IgD-negative memory B cell (primary cell): ENCODE measurements around the gene PLPP6. TPM values are rescaled to one million over a fixed set of nuclear protein-coding genes. Genes with fewer than 3 reads are reported as not detected.
A peak's percentile ranks its signal among the peaks of the same experiment; 100 is the strongest.
"Not testable (repeated sequence)": the region's sequence is repeated elsewhere in the genome, so short reads cannot be mapped to it uniquely, and the experiment has no call there.

Source experiments
- H3K27ac Mint-ChIP-seq, 3 donors: one replicate each; pipeline ENCODE4 v1.8.0; 2020 to 2022; ENCODE audit warnings: mild to moderate bottlenecking in 3 of 3, mixed read lengths in 3 of 3, moderate library complexity in 1 of 3
- H3K27me3 Mint-ChIP-seq: one replicate; pipeline ENCODE4 v1.8.0; 2021; ENCODE audit warnings: mixed read lengths
- H3K36me3 Mint-ChIP-seq: one replicate; pipeline ENCODE4 v1.8.0; 2020; ENCODE audit warnings: mild to moderate bottlenecking, mixed read lengths
- H3K4me1 Mint-ChIP-seq, 3 donors: one replicate each; pipeline ENCODE4 v1.8.0; 2020 to 2022; ENCODE audit warnings: mixed read lengths in 3 of 3, mild to moderate bottlenecking in 1 of 3
- H3K4me3 Mint-ChIP-seq, 4 donors: one replicate each; pipeline ENCODE4 v1.8.0; 2020 to 2022; ENCODE audit warnings: mild to moderate bottlenecking in 4 of 4, mixed read lengths in 4 of 4, moderate library complexity in 3 of 4
- H3K9me3 Mint-ChIP-seq, 3 donors: one replicate each; pipeline ENCODE4 v1.8.0; 2020 to 2021; ENCODE audit warnings: mixed read lengths in 3 of 3, mild to moderate bottlenecking in 1 of 3
- polyA plus RNA-seq: library from polyadenylated mRNA; unstranded; fragments of 300-500 nt; fragmentation: Illumina TruSeq; gene quantifications from one replicate; pipeline ENCODE4 v1.2.3, GENCODE V29; 2021

PLPP6 gene
- polyA plus RNA-seq, 1 donor from 2014 or later, result 2.2 TPM

DNA sequence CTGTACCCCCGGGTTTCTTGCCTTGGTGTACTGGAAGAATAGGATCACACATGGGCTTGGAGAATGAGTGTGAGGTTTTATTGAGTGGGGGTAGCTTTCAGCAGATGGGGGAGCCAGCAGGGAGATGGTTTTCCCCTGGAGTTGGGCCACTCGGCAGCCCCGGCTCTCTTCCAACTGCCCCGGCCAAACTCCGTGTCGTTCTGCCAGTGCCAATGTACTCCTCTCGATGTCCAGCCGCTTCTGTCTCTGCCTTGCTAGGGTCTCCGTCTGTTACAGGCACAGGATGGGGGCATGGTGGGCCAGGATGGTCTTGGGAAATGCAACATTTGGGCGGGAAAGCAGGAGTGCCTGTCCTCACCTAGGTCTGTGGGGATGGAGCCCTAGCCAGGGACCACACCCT is 7.6 kb upstream of the PLPP6 start:
- Mint-ChIP-seq H3K27ac (peak overlapping the region in 2 of 3 donors; percentile 45 to 50), H3K4me1 (no peaks in the 10 kb centered on the region), H3K4me3 (no peak overlapping the region), H3K36me3 (no peaks in the 10 kb centered on the region), H3K9me3 (no peaks in the 10 kb centered on the region), H3K27me3 (peaks cover 14% of the 10 kb centered on the region)

DNA sequence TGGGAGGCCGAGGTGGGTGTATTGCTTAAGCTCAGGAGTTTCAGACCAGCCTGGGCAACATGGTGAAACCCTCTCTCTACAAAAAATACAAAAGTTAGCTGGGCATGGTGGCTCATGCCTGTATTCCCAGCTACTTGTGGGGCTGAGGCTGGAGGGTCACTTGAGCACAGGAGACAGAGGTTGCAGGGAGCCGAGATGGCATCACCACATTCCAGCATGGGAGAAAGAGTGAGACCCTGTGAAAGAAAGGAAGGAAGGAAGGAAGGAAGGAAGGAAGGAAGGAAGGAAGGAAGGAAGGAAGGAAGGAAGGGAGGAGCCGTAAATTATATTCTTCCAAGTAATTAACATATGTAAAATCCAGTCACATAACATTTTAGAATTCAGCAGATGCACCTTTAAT is 5.9 kb upstream of the PLPP6 start:
- H3K9me3 Mint-ChIP-seq, H3K4me1 Mint-ChIP-seq, H3K36me3 Mint-ChIP-seq, H3K4me3 Mint-ChIP-seq, H3K27me3 Mint-ChIP-seq, H3K27ac Mint-ChIP-seq: not testable (repeated sequence)

DNA sequence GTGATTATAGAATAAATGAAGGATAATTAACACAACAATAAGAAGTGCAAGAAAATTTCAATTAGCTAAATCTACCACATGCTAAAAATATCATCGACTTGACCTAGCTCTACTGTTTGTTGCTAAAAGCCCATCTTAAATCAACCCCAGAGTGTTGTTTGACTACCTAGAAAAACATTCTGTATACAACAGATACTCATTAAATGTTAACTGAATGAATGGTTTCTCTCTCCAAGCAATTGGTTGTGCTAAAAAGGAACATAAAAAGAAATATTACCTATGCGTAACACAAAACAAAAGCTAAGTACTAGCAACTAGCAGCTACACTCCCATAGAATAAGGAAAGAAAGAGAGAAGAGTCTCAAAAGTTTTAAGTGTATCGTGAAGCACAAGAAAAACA is 5.5 kb upstream of the PLPP6 start:
- Mint-ChIP-seq H3K9me3 (no peaks in the 10 kb centered on the region), H3K27me3 (peaks cover 8% of the 10 kb centered on the region), H3K36me3 (no peaks in the 10 kb centered on the region), H3K4me1 (peaks cover 1 to 3% (median 3%) of the 10 kb centered on the region in 3 donors), H3K27ac (no peak overlapping the region), H3K4me3 (no peak overlapping the region)

DNA sequence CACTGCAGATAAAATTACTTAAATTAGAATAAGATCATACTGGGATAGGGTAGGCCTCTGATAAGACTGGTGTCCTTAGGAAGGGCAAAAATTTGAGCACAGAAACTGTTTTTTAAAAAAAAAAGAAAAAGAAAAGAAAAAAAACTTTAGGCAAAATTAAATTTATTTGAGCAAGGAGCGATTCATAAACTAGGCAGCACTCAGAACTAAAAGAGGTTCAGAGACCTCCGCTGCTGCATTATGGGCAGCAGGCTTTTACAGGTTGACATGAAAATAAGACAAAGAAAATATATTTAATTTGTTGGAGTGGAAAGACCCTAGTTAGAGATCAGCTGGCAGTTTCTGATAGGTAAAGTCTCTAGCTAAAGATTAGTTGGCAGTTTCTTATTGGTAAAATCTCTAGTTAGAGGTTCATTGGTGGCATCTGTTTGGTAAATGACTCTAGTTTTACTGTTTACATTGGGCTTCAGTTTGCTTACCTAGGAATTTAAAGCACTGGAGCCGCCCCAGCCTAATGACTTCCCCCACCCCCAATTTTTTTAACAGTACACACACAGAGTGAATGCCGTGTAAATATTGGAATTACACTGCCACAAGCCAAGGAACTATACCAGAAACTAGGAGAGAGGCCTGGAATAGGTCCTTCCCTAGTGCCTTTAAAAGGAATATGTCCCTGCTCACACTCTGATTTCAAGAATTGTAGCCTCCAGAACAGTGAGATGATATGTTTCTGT is 4.5 kb upstream of the PLPP6 start:
- H3K4me3 Mint-ChIP-seq, result no peak overlapping the region
- peaks cover 8% of the 10 kb centered on the region in 3 donors for H3K4me1 Mint-ChIP-seq
- H3K36me3 Mint-ChIP-seq, result no peaks in the 10 kb centered on the region
- H3K9me3 Mint-ChIP-seq, result peaks cover 0 to 1% (median 0%) of the 10 kb centered on the region in 3 donors
- peaks cover 4% of the 10 kb centered on the region for H3K27me3 Mint-ChIP-seq
- no peak overlapping the region for H3K27ac Mint-ChIP-seq

DNA sequence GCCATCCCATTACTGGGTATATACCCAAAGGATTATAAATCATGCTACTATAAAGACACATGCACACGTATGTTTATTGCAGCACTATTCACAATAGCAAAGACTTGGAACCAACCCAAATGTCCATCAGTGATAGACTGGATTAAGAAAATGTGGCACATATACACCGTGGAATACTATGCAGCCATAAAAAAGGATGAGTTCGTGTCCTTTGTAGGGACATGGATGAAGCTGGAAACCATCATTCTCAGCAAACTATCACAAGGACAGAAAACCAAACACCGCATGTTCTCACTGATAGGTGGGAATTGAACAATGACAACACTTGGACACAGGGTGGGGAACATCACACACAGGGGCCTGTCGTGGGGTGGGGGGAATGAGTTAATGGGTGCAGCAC is 1.4 kb upstream of the PLPP6 start:
- peak overlapping the region in 1 of 4 donors; percentile 39 for H3K4me3 Mint-ChIP-seq
- H3K27ac Mint-ChIP-seq, H3K27me3 Mint-ChIP-seq, H3K36me3 Mint-ChIP-seq, H3K9me3 Mint-ChIP-seq: not testable (repeated sequence)
- peaks cover 35 to 37% (median 36%) of the 10 kb centered on the region in 3 donors for H3K4me1 Mint-ChIP-seq

DNA sequence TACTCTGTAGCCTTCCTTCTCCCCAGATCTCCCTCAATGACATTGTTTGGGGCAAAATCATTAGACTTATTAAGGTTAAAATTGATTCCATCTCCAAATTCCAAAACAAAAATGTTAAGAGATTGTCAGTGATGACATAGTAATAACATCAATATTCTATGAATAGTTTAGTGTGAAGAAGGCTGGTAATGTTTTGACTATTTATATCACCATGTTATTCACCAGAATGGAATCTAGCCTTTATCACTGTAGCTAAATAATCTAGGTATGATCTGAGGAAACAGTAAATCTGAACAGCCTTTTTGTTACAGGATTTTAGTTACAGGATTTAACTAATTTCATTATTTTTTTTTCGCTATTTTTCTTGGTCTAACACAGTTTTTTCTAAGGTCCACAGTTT is 929 bp upstream of the PLPP6 start:
- H3K9me3 Mint-ChIP-seq, result peaks cover 0 to 1% (median 0%) of the 10 kb centered on the region in 3 donors
- H3K4me3 Mint-ChIP-seq, result peak overlapping the region in 3 of 4 donors; percentile 90 to 100 (median 95)
- H3K36me3 Mint-ChIP-seq, result no peaks in the 10 kb centered on the region
- peaks cover 40 to 42% (median 40%) of the 10 kb centered on the region in 3 donors for H3K4me1 Mint-ChIP-seq
- peaks cover 4% of the 10 kb centered on the region for H3K27me3 Mint-ChIP-seq
- peak overlapping the region in 2 of 3 donors; percentile 49 to 50 for H3K27ac Mint-ChIP-seq

DNA sequence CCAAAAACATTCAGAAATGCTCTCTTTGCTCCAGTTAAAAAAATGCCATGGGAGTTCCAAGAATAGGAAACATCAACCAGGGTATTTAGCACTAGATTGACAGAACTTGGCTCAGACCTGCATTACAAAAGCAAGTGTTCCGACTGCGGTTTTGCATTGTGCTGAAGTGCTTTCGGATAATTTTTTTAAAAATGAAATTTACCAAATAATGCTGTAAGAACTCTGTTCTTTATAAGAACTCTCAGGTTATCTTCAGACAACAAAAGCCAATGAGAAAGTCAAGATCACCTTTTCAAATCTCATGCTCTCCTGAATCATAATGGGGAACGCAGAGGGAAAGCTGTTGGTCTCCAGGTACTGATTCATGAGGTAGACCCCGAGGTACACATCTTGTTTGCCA is 483 bp upstream of the PLPP6 start:
- peaks cover 43 to 46% (median 44%) of the 10 kb centered on the region in 3 donors for H3K4me1 Mint-ChIP-seq
- peak overlapping the region; percentile 49 to 91 (median 88) for H3K27ac Mint-ChIP-seq
- peaks cover 7% of the 10 kb centered on the region for H3K27me3 Mint-ChIP-seq
- no peaks in the 10 kb centered on the region for H3K36me3 Mint-ChIP-seq
- H3K9me3 Mint-ChIP-seq, result peaks cover 0 to 1% (median 0%) of the 10 kb centered on the region in 3 donors
- H3K4me3 Mint-ChIP-seq, result peak overlapping the region; percentile 90 to 100 (median 97)

DNA sequence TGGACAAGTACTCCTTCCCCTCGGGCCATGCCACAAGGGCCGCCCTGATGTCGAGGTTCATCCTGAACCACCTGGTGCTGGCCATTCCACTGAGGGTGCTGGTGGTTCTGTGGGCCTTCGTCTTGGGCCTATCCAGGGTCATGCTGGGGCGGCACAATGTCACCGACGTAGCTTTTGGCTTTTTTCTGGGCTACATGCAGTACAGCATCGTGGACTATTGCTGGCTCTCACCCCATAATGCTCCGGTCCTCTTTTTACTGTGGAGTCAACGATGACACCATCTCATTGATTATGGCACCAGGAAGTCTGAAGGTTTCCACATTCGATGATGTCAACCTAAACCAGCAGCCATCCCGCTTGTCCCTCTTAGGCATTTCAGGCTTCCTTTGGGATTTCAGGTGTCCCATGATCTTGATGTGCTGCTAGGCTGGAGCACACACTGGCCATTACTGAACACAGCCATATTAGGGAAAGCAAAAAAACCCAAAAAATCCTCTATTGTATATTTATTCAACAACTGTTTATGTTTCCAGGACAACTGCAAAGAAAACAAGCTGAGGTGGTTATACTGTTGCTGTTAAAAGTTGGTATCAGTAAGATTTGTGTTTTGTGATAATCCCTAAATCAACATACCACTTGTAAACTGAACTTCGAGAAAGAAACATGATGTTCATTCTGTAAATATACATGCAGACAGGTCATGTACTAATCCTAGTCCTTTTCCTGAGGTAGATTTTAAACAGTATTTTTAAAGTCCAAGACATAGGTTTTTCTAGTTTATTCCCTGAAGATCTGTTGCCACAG is 1.1 kb downstream of the PLPP6 start:
- Mint-ChIP-seq H3K9me3 (peaks cover 0 to 1% (median 0%) of the 10 kb centered on the region in 3 donors), H3K27ac (peak overlapping the region in 2 of 3 donors; percentile 74 to 80), H3K4me1 (peaks cover 46 to 49% (median 47%) of the 10 kb centered on the region in 3 donors), H3K27me3 (peaks cover 14% of the 10 kb centered on the region), H3K4me3 (peak overlapping the region; percentile 90 to 100 (median 97)), H3K36me3 (no peaks in the 10 kb centered on the region)

DNA sequence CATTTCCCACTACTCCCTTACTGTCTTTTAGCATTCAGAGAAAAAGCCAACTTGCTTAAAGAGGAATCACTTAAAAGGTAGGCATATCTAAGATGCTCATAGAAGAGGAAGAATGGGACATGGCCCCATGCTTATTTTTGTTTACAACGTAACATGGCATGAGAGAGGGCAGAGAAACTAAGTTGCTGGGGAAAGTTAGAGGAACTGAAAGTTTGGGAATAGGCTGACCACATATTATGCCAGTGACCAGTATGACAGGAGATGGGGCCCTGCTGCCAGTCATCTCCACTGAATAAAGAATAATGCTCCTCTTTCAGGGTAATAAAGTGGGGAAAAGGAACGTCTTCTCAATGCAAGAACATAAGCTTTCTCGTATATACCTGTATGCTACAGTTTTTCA is 1.9 kb downstream of the PLPP6 start:
- H3K4me3 Mint-ChIP-seq, result peak overlapping the region; percentile 1 to 100 (median 97)
- peaks cover 0 to 1% (median 0%) of the 10 kb centered on the region in 3 donors for H3K9me3 Mint-ChIP-seq
- no peaks in the 10 kb centered on the region for H3K36me3 Mint-ChIP-seq
- peaks cover 46 to 49% (median 47%) of the 10 kb centered on the region in 3 donors for H3K4me1 Mint-ChIP-seq
- peaks cover 14% of the 10 kb centered on the region for H3K27me3 Mint-ChIP-seq
- H3K27ac Mint-ChIP-seq, result peak overlapping the region in 2 of 3 donors; percentile 1 to 74

DNA sequence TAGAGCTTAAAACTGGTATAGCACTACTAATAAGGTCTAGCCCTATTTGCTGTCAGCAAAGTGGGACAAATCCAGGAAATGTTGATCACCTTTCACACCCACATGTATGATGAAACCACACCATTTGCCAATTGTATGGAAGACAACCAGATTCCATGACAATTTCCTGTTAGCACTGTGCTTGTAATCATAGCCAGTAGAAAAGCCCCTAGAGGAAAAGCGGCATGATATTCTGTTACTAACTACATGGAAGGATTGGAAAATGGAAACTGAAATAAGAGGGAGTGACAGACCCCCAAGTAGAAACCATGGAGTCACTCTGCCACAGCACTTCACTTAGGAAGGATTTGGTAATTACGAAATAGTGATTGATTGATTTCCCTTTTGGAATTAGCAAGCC is 3.3 kb downstream of the PLPP6 start:
- peaks cover 46 to 49% (median 47%) of the 10 kb centered on the region in 3 donors for H3K4me1 Mint-ChIP-seq

DNA sequence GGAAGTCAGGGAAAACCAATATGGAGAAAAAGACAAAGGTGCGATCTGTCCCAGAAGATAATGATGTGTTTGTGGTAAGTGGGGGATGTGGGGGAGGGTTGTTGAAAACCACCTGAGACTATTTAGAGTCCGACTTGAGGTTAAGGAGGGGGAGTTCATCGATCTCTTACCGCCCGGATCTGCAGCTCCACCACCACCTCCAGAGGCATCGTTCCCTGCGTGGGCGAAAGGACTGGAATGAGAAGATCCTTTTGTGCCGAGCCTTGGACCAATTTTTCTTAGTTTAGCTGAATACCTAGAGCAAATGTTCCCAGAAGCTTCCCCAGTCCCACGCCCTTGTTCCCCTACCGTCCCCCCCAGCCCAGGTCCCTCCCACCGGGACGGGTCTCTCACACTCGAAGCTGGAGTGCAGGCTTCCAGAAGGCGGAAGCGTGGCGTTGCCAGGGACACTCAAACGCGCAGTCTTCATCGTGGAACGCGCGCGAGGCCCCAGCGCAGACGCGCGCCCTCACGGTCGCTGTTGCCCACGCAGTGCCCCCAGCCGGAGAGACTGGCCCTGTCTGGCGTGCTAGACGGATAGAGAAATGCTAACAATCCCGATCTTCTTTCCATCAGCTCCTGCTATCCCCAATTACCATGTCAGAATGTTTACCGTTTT is 4.1 kb downstream of the PLPP6 start, which contains the start of gene SPATA6L:
SPATA6L (minus strand) TSS at position 439 of the 658 bp plus-strand sequence; CDS start at position 209, 230 bp downstream.
- H3K36me3 Mint-ChIP-seq, result no peaks in the 10 kb centered on the region
- peak within 1 kb of the TSS; percentile 69 to 89 (median 84) for H3K4me3 Mint-ChIP-seq
- peak within 1 kb of the TSS in 2 of 3 donors; percentile 26 to 69 for H3K27ac Mint-ChIP-seq
- H3K4me1 Mint-ChIP-seq, result peaks cover 46 to 49% (median 47%) of the 10 kb centered on the region in 3 donors
- H3K9me3 Mint-ChIP-seq, result peaks cover 0 to 3% (median 0%) of the 10 kb centered on the region in 3 donors
- H3K27me3 Mint-ChIP-seq, result peaks cover 15% of the 10 kb centered on the region

More for the DNA sequence above, 3.3 kb downstream of the PLPP6 start:
- peaks cover 15% of the 10 kb centered on the region for H3K27me3 Mint-ChIP-seq
- peak overlapping the region in 2 of 4 donors; percentile 69 to 89 for H3K4me3 Mint-ChIP-seq
- no peak overlapping the region for H3K27ac Mint-ChIP-seq
- H3K36me3 Mint-ChIP-seq, result no peaks in the 10 kb centered on the region
- peaks cover 0 to 3% (median 0%) of the 10 kb centered on the region in 3 donors for H3K9me3 Mint-ChIP-seq

DNA sequence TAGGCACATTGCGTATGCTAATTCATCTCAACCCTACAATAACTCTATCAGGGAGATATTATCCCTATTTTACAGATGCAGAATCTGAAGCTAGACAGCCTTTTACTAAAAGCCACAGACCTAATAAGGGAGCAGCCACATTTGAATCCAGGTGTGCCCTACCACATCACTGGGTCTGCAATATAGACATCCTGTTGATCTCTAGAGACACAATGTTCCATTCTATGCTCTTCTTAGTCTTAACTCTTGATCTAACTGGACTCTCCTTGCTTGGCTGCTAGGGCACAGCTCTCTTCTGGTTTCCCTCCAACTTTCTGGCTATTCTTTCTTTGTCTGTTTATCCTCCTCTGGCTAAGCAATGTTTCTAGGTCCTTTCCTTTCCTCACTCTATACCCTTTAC is 5.6 kb downstream of the PLPP6 start:
- peaks cover 38 to 41% (median 39%) of the 10 kb centered on the region in 3 donors for H3K4me1 Mint-ChIP-seq
- no peak overlapping the region for H3K27ac Mint-ChIP-seq
- H3K27me3 Mint-ChIP-seq, result peaks cover 15% of the 10 kb centered on the region
- no peaks in the 10 kb centered on the region for H3K36me3 Mint-ChIP-seq
- H3K4me3 Mint-ChIP-seq, result no peak overlapping the region
- H3K9me3 Mint-ChIP-seq, result peaks cover 0 to 2% (median 0%) of the 10 kb centered on the region in 3 donors

DNA sequence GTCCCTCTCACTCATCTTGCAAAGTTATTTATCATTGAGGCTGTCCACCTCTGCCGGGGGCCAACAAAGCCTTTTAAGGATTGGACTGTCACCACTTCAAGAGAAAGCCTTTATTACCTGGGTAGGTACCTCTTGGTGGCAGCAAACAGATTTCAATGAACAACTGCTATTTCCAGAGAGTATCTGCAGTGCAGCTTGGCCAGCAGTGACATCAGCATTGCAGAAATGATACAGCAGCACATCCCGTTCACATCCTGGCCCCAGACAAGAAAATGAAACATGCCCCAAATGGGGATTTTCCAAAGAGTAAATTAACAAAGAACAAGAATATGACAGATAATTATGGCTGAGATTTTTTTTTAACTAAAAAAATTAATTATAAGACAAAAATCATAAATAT is 6.5 kb downstream of the PLPP6 start:
- Mint-ChIP-seq H3K27me3 (peaks cover 15% of the 10 kb centered on the region), H3K36me3 (peaks cover under 1% of the 10 kb centered on the region), H3K4me1 (peaks cover 29 to 32% (median 32%) of the 10 kb centered on the region in 3 donors), H3K9me3 (peaks cover 0 to 2% (median 0%) of the 10 kb centered on the region in 3 donors), H3K4me3 (no peak overlapping the region), H3K27ac (no peak overlapping the region)

DNA sequence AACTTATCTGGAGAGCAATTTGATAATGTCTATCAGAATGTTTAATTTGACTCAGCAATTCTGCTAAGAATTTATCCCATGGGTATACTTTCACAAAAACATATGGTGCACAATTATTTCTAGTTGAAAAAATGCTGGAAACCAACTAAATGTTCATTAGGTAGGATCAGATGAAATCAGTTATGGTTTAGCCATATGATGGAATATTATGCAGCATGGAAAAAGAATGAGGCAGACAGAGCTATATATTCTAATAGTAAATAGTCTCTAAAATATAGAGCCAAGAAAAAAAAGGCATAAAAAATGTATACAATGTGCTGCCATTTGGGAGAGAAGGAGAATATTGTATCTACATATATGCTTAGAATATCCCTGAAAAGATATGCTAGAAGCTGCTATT is 7.8 kb downstream of the PLPP6 start:
- peaks cover 16 to 20% (median 19%) of the 10 kb centered on the region in 3 donors for H3K4me1 Mint-ChIP-seq
- peaks cover 0 to 2% (median 0%) of the 10 kb centered on the region in 3 donors for H3K9me3 Mint-ChIP-seq
- H3K36me3 Mint-ChIP-seq, result peaks cover 3% of the 10 kb centered on the region
- no peak overlapping the region for H3K27ac Mint-ChIP-seq
- peaks cover 15% of the 10 kb centered on the region for H3K27me3 Mint-ChIP-seq
- no peak overlapping the region for H3K4me3 Mint-ChIP-seq
